ENCODE data around the gene CCDC192.

Gene CCDC192

DNA sequence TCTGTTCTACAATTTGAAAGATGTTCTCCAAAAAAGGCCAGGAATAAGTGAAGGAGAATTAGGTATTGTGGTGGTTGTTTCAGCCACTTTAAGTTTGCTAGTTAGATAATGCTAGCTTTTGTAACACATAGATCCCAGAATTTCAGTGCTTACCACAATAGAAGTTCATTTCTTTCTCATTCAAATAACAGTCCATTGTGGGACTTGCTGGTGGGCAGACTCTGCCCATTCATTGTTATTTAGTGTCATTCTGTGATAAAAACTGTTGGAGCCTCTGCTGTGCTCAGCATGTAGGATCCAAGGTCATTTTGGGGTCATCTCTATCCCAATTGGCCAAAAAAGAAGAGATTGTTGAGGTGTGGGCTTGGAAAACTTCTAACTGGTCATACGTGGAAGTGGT lies 106.8 kb downstream of the CCDC192 start:
- DNase-seq (ENCODE audit: low spot score), result no peak

DNA sequence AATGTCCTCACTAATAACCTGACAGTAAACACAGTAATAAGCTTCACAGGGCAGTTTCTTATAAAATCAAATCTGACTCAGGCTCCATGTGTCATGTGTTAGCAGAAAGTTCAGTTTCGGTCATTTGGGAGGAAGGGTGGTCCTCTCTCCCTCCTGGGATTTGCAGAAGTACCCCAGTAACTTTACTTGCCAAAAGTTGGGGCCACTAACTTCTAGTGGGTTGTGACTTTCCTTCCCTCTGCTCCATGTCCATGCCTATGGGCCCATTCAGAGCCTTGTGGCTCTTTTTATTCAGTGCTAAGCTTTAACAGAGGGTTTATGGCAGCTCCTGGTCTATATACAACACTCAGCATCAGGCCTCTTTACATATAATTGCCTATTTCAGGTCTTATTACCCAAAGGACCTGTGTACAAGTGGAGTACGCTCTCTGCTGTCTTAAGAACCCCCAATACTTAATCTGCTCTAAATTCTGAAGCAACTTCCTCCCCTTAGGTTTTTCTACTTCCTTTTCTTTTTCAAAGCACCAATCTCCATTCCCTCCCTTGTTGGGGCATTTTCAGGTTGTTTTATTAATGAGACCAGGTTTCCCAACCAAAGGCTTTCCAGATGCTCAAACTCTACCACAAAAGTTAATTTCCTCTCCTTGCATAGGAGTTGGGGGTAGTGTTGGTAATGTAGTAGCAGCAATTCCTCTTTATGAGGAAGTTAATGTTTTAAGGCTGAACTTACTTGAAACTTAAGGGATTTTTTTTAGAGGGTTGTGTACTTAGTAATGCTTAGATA lies 107.7 kb downstream of the CCDC192 start:
- no peak for DNase-seq (ENCODE audit: low spot score)

DNA sequence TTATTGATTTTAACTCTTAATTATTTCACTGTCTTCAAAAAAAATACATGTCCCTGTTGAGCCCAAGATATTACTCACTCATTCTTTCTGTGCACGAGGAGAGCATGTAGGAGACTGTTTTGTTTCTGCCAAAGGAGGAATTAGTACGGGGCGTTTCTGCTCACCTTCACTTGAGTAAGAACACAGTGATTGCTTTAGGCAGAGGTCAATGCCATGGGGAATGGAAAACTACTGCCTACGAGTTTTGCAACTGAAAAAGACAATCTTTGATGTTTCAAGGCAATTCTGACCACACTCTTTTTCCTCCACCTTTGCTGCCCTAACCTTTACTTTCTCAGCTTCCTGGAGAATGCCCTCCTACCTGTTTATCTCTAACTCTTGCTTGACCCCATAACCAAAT lies 109.4 kb downstream of the CCDC192 start:
- no peak for DNase-seq (ENCODE audit: low spot score)

DNA sequence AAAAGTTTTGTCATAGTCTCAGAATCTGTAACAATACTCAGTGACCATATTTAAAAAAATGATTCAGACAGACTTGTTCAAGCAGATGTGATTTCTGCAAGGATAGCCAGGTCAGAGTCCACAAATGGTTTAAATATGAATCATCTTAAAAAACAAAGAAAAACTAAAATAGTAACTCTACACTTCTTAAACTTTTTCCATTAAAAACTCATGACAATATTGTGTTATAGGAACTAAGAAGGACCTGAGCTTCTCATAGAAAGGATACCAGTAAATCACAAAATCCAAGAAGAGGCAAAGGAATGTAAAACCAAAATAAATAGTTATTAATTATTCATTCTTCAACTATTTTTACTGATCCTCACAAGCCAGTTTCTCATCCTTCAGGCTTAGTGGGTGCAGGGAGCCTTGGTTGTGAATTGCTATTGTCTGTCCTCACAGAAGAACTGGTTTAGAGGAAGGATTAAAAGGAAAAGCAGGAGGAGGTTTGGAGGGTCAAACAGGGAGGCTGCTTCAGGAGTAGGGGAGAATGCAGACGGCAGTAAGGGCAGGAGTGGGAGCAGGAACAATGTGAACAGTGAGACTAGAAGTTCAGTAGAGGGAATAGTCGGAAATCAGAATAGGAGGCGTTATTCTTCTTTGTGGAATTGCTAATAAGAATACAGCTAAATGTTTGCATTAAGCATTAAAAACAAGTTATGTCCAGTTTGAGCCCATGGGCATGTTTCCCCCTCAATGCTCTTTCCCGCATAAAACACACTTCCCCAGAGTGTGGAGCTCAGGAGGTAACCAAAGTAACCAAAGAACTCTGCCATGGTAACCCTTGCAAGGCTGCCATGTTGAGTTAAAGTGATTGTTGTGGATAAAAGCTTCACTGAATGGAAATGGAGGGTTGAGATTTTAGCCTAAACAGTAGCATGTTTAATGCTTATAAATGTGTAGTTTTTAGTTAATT lies 110.7 kb downstream of the CCDC192 start:
- peak; percentile 94 for DNase-seq (ENCODE audit: low spot score)

DNA sequence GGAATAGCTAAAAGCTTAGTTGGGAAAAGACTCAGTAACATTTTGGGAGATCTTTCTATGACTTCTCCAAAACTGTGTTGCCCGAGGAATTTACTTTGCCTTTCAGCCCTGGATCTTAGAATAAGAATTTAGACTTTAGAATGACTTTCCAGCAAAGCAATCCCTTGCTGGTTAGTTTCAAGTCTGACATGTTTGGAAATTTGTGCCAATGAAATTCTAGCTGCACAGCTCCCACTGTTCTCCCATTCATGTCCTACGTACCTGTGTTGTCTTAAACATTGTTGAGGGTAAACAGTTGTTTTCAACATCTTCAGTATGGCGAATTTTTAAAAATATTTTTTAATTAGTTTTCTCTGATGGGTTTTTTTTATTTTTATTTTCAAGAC lies 111.4 kb downstream of the CCDC192 start:
- DNase-seq (ENCODE audit: low spot score), result no peak

DNA sequence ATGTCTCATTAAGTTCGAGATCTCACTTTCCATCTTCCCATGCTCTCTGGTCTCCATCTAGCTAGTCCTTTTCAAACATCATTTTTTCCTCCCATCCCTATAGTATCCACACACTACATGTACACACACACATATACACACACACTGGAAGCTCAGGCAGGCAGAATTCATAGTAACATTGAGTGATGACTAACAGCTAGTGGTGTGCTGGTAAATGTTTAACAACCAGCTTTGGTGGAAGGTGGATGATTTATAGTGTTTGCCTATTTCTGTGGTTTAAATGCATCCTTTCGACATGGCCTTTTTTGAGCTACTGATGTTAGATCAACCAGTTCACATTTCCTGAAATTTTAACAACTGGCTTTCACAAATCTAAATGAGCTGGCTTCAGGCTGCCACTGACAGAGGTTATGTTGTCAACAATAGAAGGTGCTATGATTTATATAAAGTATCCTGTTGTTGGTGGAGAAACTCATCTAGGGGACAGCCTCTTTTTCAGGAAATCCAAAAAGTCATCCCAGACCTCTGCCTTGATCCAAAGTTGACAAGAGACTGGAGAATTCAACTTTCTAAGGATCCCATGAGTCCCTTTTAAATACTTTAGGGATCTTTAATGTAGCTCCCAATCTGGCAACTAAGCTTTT lies 117.8 kb downstream of the CCDC192 start:
- no peak for DNase-seq (ENCODE audit: low spot score)

DNA sequence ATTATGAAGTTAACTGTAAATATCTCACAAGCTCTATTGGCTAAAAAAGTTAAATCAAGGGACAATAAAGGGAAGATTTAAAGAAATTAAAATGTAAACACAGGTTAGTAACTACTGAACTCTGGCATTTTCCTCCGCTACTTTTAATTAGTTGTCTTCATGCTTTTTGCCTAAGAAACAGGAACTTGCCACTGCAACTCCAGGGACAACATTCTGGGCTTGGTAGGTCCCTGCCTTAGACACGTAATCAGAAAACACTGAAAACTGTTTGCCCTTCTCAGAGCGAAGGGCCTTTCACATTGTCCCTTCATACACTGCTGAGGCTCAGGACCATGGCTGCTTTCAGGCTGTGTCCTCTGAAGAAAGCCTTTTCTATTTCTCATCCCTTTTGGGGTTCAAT lies 118.7 kb downstream of the CCDC192 start:
- no peak for DNase-seq (ENCODE audit: low spot score)

DNA sequence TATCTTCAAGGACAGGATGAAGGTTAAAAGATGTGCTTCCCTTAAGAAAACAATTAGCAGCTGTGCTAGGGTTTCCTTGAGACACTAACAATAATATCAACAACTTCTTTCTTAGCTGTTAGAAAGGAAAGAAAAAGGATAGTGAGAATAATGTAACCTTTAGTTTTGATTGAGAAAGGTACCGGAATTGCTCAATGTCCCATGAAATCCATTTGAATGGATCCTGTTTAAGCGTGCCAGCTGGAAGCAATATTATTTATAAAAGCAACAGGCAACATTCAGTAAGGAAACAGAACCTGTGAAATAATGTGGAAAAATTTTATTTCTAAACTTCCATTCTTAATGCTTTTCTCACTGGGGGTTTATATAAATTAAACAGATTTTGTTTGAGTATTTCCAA lies 120.9 kb downstream of the CCDC192 start:
- DNase-seq (ENCODE audit: low spot score), result no peak

DNA sequence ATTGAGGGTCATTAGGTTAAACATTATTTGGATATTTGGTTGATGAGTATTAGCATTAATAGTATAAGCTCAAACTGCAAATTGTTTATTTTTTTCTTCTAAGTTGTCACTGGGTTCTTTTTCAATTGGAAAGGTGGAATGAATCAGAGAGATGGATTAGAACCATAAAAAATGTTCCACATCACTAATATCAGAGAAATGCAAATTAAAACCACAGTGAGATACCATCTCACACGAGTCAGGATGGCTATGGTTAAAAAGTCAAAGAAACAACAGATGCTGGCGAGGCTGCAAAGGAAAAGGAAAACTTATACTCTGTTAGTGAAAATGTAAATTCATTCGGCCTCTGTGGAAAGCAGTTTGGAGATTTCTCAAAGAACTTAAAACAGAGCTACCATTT lies 122.8 kb downstream of the CCDC192 start:
- no peak for DNase-seq (ENCODE audit: low spot score)

DNA sequence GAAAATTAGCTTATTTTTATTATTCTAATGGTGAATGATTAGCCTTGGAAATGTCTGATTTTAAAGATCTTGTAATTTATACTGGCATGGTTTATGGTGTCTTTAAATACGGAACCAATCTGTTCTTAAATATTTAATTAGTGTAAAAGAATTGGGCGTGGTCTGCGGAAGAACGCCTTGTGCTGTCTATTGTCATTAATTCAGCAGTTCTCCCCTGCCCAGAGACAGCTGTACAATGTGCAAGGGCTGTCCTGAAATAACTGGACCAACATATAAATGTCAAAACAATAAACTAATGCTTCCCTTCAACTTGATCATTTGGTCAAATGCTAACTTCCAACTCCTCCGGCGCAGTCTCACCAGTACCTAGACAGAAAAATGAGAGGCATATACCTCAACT lies 124.3 kb downstream of the CCDC192 start:
- DNase-seq (ENCODE audit: low spot score), result no peak

DNA sequence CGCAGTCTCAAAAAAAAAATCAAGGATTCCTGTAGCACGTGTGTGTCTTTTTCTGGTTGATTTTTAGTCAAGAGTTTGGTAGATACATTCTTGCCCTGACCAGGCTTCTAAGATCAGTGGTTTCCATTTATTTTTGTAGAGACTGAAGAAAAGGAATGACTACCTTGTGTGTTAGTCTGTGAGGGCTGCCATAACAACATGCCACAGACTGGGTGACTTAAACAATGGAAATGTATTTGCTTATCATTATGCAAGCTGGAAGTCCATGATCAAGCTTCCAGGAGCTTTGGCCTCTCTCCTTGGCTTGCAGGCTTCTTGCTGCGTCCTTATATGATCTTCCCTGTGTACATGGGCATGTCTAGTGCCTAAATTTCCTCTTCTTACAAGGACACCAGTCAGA lies 127.0 kb downstream of the CCDC192 start:
- DNase-seq (ENCODE audit: low spot score), result no peak

DNA sequence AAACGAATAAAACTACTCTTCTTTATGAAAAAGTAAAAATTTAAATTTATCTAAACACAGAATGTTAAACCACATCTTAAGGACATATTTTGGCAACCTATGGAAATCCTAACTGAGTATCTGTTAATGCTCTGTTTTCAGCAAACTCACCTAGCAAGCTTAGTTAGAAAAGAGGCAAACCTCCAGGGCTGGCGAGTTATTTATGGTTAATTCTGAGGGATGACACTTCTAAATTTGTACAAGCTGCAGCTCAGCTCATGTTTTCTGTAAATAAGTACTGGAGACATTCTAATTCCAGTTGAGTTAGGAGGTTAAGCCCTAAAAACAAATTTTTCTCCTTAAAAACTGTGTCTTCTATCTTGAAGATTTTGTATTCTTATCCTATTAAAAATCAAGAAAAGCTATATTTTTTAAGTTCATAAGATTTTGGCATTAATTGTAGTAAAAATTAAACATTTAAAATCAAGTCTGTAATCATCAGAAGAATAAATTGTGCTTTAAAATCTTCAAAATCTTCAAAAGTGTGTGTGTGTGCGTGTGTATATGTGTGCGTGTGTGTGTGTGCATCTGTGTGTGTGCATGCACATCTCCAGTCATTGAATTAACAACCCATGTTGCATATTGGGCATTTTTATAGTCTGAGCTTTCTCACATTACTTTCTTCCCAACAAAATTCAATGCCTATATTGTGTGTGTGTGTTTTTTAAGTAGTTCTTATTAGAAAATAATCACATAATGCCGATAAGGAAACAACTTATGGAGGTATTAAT lies 127.8 kb downstream of the CCDC192 start:
- DNase-seq (ENCODE audit: low spot score), result no peak

DNA sequence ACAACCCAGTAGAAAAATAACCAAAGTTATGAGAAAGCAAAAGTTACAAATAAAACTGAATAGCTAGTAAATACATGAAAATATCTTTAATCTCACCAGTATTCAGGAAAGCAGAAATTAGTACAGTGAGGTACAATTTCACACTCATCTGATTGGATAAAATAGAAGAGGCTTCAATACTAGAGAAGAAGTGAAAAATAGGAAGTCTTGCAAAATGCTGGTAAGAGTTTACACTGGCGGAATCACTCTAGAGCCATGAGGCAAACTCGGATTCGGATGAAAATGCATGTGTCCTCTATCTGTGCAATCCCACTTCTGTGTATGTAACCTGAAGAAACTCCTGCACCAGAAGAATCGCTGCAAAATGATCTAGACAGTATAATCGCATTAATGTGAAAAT lies 128.9 kb downstream of the CCDC192 start:
- no peak for DNase-seq (ENCODE audit: low spot score)

DNA sequence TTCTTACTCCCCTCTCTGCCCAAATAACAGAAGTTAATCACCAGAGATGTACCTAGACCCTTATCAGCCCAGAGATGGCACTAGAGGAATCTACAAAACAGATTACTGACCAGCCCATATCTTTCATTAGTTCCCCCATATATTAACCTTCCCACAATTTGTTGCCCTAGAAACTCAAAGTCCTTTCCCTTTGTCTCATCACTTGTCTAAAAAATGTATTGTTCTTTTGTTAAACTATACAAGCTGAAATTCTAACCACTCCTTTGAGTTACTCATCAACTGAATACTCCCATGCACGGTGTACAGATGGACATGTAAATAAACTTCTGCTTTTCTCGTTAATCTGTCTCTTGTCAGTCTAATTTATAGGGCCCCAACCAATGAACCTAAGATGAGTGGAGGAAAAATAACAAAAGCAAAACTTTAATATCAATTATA lies 130.9 kb downstream of the CCDC192 start:
- DNase-seq (ENCODE audit: low spot score), result no peak

DNA sequence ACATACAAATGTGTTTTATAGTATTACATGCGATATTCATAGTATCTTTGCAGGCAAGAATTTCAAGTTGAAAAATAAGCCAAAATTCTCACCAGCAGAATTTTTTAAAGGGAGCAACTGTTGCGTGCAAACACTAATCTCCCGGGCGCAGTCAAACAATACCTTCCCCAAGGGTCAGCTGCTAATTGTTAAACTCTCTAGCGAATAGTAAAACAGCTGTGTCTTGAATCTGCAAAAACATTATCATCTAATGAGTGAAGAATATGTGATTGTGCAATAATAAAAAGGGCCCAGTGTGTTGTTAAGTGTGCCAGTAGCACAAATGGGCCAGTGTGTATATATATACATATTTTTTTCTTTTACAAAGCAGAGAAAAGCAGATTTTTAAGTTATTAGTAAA lies 131.4 kb downstream of the CCDC192 start:
- DNase-seq (ENCODE audit: low spot score), result no peak

DNA sequence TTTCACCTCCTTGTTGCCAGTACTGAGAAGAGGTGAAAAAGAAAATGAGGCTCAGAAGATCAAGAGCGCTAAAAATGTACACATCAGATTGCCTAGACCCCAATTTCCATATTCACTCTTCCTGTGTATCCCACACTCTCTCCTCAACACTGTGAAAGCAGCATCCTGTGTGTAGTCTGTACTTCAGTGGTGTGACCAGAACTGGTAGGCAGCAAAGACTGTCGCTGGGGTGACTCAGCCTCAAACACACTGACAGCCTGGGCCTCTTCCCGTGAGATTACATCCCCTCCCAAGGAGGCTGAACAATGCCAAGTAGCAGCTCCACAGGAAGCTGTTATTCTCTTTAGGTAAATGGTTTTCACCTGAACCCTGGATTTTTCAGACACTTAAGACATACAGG lies 135.5 kb downstream of the CCDC192 start:
- peak; percentile 83 for DNase-seq (ENCODE audit: low spot score)

DNA sequence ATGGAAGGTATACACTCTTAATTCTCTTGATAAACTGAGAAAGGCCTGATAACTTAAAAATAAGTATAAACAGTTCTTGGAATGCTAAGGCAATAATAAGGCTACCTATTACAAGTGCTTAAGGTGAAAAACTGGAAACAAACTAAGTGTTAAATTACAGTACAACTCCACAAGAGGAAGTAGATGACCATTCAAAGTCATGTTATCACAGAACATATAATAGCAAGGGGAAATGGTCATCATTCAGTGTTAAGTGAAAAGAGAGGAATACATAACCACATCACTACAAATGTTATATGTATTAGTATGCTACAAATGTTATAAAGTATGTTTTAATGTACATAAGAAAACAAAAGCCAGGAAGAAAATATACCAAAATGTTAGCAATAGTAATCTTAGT lies 135.9 kb downstream of the CCDC192 start:
- DNase-seq (ENCODE audit: low spot score), result no peak

DNA sequence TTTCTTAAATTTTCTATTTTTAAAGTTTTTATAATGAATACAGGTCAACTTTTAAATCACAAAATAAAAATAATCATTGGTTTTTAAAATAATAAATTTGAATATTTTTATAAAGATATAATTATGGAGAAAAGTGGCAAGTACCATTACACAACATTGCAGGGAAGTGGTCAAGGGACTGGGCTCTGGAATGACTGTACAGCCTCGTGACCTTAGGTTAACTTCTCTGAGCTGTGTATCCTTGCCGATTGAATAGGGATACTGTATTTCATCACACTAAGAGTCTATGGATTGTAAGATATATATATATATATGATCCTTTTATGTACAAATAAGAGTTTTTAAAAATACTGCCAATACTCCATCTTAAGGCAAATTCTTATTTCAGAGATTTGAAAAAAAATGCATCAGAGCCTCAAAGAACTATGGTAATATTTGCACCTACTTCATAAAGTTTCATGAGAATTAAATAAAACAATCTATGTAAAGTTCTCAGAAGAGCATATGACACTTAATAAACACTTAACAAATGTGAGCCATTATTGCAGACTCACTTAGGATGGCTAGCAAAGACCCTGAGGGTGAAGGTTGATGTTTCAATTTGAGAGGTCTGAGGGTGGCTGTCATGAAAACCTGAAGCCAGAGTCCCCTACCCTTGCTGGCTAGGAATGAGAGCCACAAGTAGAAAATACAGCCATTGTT lies 136.5 kb downstream of the CCDC192 start:
- no peak for DNase-seq (ENCODE audit: low spot score)

DNA sequence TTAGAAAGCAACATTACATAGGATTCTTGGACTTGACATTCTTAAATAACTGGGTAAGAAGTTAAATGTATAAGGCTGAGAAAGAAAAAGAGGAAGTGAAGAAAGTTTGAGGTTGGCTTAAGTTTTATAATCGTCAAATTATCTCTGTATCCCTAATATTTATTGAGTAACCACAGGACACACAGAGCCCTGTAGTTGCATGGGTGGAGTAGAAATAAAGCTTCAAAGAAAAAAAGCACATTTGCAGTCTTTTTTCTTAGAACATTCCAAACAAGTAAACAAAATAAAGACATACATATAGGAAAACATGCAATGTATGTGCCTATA lies 137.0 kb downstream of the CCDC192 start:
- DNase-seq (ENCODE audit: low spot score), result no peak

DNA sequence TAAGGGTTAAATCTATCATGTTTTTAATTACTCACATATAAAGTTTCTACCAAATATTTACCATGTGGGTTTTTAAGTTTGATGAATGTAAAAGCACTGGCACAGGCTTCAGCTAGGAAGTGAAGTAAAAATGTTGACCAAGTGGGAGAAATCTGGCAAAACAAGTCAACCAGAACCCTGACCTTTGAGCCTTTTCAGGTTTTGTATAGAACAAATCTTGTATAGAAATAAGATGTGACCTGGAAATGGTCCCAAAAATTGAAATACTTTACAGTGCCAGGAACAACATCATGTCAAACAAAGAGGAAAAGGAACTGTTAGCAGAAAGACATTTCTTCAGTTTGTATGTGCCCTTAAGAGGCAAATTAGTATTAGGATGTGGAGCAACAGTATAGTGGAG lies 137.6 kb downstream of the CCDC192 start:
- no peak for DNase-seq (ENCODE audit: low spot score)

DNA sequence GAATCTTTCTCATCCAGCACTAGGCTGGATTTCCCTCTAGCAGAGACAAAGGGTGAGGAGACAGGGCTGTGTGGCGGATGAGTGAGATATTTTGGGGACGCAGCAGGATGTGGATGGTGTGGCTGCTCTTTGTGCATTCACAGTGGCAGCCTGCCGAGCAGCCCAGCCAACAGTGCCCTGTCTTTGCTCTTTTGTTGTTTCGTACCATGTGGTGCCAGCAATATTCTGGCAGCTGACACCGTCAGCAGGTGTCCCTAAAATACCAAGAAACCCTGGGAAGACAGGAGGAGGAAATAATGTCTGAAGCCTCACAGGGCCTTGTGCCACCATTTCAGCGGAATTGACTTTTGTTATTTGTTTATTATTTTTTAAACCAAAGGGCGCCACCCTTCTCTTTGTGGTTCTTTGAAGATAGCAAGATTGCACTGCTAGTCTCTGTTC lies 141.4 kb downstream of the CCDC192 start:
- no peak for DNase-seq (ENCODE audit: low spot score)
